Liver (tissue), 9 donors: ENCODE data around the gene KCNJ10. TPM values are rescaled to one million over a fixed set of nuclear protein-coding genes. Genes with fewer than 3 reads are reported as not detected.
"Not testable (repeated sequence)": the region's sequence is repeated elsewhere in the genome, so short reads cannot be mapped to it uniquely, and the experiment has no call there.

Experiments
- DNase-seq: peaks from one replicate; pipeline ENCODE4 v3.0.0-alpha.2; 2017; ENCODE audit warnings: low spot score
- H3K27ac ChIP-seq, 2 donors: one replicate each; pipeline ENCODE4 v1.7.0; 2013; ENCODE audit warnings: inconsistent platforms in 2 of 2, low read length in 2 of 2, control low read depth in 1 of 2, low read depth in 1 of 2, mild to moderate bottlenecking in 1 of 2
- H3K27me3 ChIP-seq, 4 donors: one replicate each; pipeline versions ENCODE4 v1.6.1 to v1.7.0; 2013; ENCODE audit warnings: low read length in 3 of 4, inconsistent platforms in 1 of 4, mild to moderate bottlenecking in 1 of 4, moderate library complexity in 1 of 4; ENCODE audit not compliant: control insufficient read depth in 4 of 4, insufficient read depth in 4 of 4
- H3K36me3 ChIP-seq, 4 donors: one replicate each; pipeline versions ENCODE4 v1.6.1 to v1.7.0; 2013; ENCODE audit warnings: low read length in 3 of 4, mild to moderate bottlenecking in 3 of 4, low read depth in 1 of 4, moderate library complexity in 1 of 4; ENCODE audit not compliant: control insufficient read depth in 4 of 4, insufficient read depth in 3 of 4
- H3K4me1 ChIP-seq, 4 donors: one replicate each; pipeline versions ENCODE4 v1.6.1 to v1.7.0; 2013; ENCODE audit warnings: low read length in 3 of 4, mild to moderate bottlenecking in 3 of 4, moderate library complexity in 1 of 4; ENCODE audit not compliant: control insufficient read depth in 4 of 4, insufficient read depth in 4 of 4
- H3K4me3 ChIP-seq, 3 donors: one replicate each; pipeline versions ENCODE4 v1.6.1 to v1.7.0; 2013; ENCODE audit warnings: low read length in 3 of 3, control low read depth in 1 of 3, low read depth in 1 of 3, mild to moderate bottlenecking in 1 of 3
- H3K9ac ChIP-seq, 2 donors: one replicate each; pipeline ENCODE4 v1.7.0; 2013; ENCODE audit warnings: low read length in 2 of 2, mild to moderate bottlenecking in 2 of 2, moderate library complexity in 2 of 2, control low read depth in 1 of 2, low read depth in 1 of 2
- H3K9me3 ChIP-seq, 4 donors: one replicate each; pipeline versions ENCODE4 v1.6.1 to v1.7.0; 2013; ENCODE audit warnings: low read length in 3 of 4; ENCODE audit not compliant: control insufficient read depth in 4 of 4
- ATF3 ChIP-seq: IDR thresholded peaks from 2 replicates; pipeline ENCODE4 v1.6.1; 2016; ENCODE audit warnings: antibody characterized with exemption
- CTCF ChIP-seq: fragments of 150-350 bp; IDR thresholded peaks from 2 replicates; pipeline ENCODE4 v1.5.1; 2017; ENCODE audit warnings: improper control_type of control experiment, low read depth, low read length; ENCODE audit not compliant: missing input control
- EGR1 ChIP-seq, 2 donors: IDR thresholded peaks; 2 replicates each; pipeline ENCODE4 v1.6.1; 2016 to 2018; ENCODE audit warnings: antibody characterized with exemption in 2 of 2, low read depth in 2 of 2
- FOXA1 ChIP-seq: IDR thresholded peaks from 2 replicates; pipeline ENCODE4 v1.6.1; 2016; ENCODE audit warnings: antibody characterized with exemption
- FOXA2 ChIP-seq: IDR thresholded peaks from 2 replicates; pipeline ENCODE4 v1.6.1; 2016; ENCODE audit warnings: antibody characterized with exemption
- GABPA ChIP-seq, 2 donors: IDR thresholded peaks in 1 of 2; conservative IDR thresholded peaks in 1 of 2; 2 replicates each; pipeline ENCODE4 v1.6.1; 2016; ENCODE audit warnings: antibody characterized with exemption in 2 of 2, mild to moderate bottlenecking in 1 of 2, moderate library complexity in 1 of 2
- HNF4A ChIP-seq, 2 donors: conservative IDR thresholded peaks; 2 replicates each; pipeline ENCODE4 v1.6.1; 2016; ENCODE audit warnings: antibody characterized with exemption in 2 of 2, mild to moderate bottlenecking in 2 of 2
- HNF4G ChIP-seq: IDR thresholded peaks from 2 replicates; pipeline ENCODE4 v1.6.1; 2016; ENCODE audit warnings: antibody characterized with exemption
- JUND ChIP-seq, 2 donors: IDR thresholded peaks; 2 replicates each; pipeline ENCODE4 v1.6.1; 2016; ENCODE audit warnings: antibody characterized with exemption in 2 of 2
- MAX ChIP-seq: IDR thresholded peaks from 2 replicates; pipeline ENCODE4 v1.6.1; 2016; ENCODE audit warnings: antibody characterized with exemption
- NR2F2 ChIP-seq: IDR thresholded peaks from 2 replicates; pipeline ENCODE4 v1.6.1; 2016; ENCODE audit warnings: antibody characterized with exemption
- RAD21 ChIP-seq, 2 donors: IDR thresholded peaks; 2 replicates each; pipeline ENCODE4 v1.6.1; 2016; ENCODE audit warnings: antibody characterized with exemption in 2 of 2, mild to moderate bottlenecking in 2 of 2
- REST ChIP-seq: IDR thresholded peaks from 2 replicates; pipeline ENCODE4 v1.6.1; 2016; ENCODE audit warnings: antibody characterized with exemption, mild to moderate bottlenecking
- RXRA ChIP-seq, 2 donors: IDR thresholded peaks; 2 replicates each; pipeline ENCODE4 v1.6.1; 2017 to 2018; ENCODE audit warnings: antibody characterized with exemption in 2 of 2, mild to moderate bottlenecking in 1 of 2
- SP1 ChIP-seq: IDR thresholded peaks from 2 replicates; pipeline ENCODE4 v1.6.1; 2018; ENCODE audit warnings: antibody characterized with exemption, mild to moderate bottlenecking
- TAF1 ChIP-seq: conservative IDR thresholded peaks from 2 replicates; pipeline ENCODE4 v1.6.1; 2016; ENCODE audit warnings: antibody characterized with exemption, mild to moderate bottlenecking
- YY1 ChIP-seq: IDR thresholded peaks from 2 replicates; pipeline ENCODE4 v1.6.1; 2016; ENCODE audit warnings: antibody characterized with exemption, mild to moderate bottlenecking
- ZBTB33 ChIP-seq: IDR thresholded peaks from 2 replicates; pipeline ENCODE4 v1.6.1; 2016; ENCODE audit warnings: antibody characterized with exemption
- WGBS: extraction: QIAGEN DNeasy Blood & Tissue Kit; methylation state at CpG from one replicate; pipeline ENCODE4 v1.1.7; 2013; 5-methylcytosine and 5-hydroxymethylcytosine counted together
- polyA plus RNA-seq, 2 donors: library from polyadenylated mRNA; stranded (reverse) in 1 of 2; unstranded in 1 of 2; fragments of 200-250 nt in 1 of 2; fragments of >200 nt in 1 of 2; fragmentation: Nextera tagmentation in 1 of 2; extraction: Ambion mirVana in 1 of 2; gene quantifications; one replicate each; pipeline versions ENCODE4 v1.2.1 to v1.2.3, GENCODE V29; 2013 to 2015
- total RNA-seq, 2 donors: library from RNA; depleted of rRNA; stranded (reverse); fragments of >200 nt; gene quantifications; one replicate each; pipeline ENCODE4 v1.2.3, GENCODE V29; 2014
- donor health status: healthy.
- donor health status: healthy.
- donor health status: healthy.
- donor health status: healthy.
- donor health status: healthy.

KCNJ10 gene
- total and polyA plus RNA-seq, 4 donors, result 0.48 to 1.6 (median 0.52) TPM

GRCh38 chr1:160113407-160113806, 43.4 kb upstream of the KCNJ10 start:
- H3K36me3 ChIP-seq, result no peaks in the 10 kb centered on the region
- no peak for DNase-seq
- no peak overlapping the region for H3K27ac ChIP-seq
- no peaks in the 10 kb centered on the region for H3K9me3 ChIP-seq
- peaks cover 0 to 2% (median 0%) of the 10 kb centered on the region in 4 donors for H3K27me3 ChIP-seq
- no peaks in the 10 kb centered on the region for H3K4me1 ChIP-seq
- 88% methylated on average over 8 of the region's 8 CpGs for WGBS
- H3K9ac ChIP-seq, result no peak overlapping the region
- no peak overlapping the region for H3K4me3 ChIP-seq
- TF ChIP-seq CTCF, result no peak
- TF ChIP-seq NR2F2, result no peak
- TF ChIP-seq GABPA (IDR thresholded peaks at IDR 0.05 in 1 of 2, conservative IDR thresholded peaks at IDR 0.05 in 1 of 2), result no peak
- TF ChIP-seq FOXA2, result no peak
- TF ChIP-seq HNF4G, result no peak
- no peak for TF ChIP-seq TAF1
- TF ChIP-seq FOXA1, result no peak
- TF ChIP-seq EGR1 (IDR thresholded peaks at IDR 0.05; ENCODE audit: low read depth in 2 of 2), result no peak
- TF ChIP-seq JUND (IDR thresholded peaks at IDR 0.05), result no peak
- TF ChIP-seq RXRA (IDR thresholded peaks at IDR 0.05), result no peak
- no peak for TF ChIP-seq HNF4A (conservative IDR thresholded peaks at IDR 0.05)
- TF ChIP-seq RAD21 (IDR thresholded peaks at IDR 0.05), result no peak
- TF ChIP-seq REST, result no peak
- TF ChIP-seq SP1, result no peak
- TF ChIP-seq MAX, result no peak
- TF ChIP-seq ATF3, result no peak
- no peak for TF ChIP-seq YY1
- TF ChIP-seq ZBTB33, result no peak

GRCh38 chr1:160112357-160112756, 42.4 kb upstream of the KCNJ10 start:
- 90% methylated on average over 12 of the region's 12 CpGs for WGBS
- Histone ChIP-seq H3K9me3 (no peaks in the 10 kb centered on the region), H3K36me3 (no peaks in the 10 kb centered on the region), H3K27ac (no peak overlapping the region), H3K27me3 (peaks cover 0 to 2% (median 0%) of the 10 kb centered on the region in 4 donors), H3K9ac (no peak overlapping the region), H3K4me1 (no peaks in the 10 kb centered on the region), H3K4me3 (no peak overlapping the region)
- TF ChIP-seq SP1 (no peak), RAD21 (IDR thresholded peaks at IDR 0.05) (no peak), MAX (no peak)
- DNase-seq, result no peak

- H3K36me3 ChIP-seq, result not testable (repeated sequence)
Measured at GRCh38 chr1:160111462-160111861, 41.5 kb upstream of the KCNJ10 start.

More at GRCh38 chr1:160111462-160111861, 41.5 kb upstream of the KCNJ10 start:
- DNase-seq, H3K4me3 ChIP-seq, H3K27me3 ChIP-seq, H3K4me1 ChIP-seq, H3K9ac ChIP-seq, H3K27ac ChIP-seq, H3K9me3 ChIP-seq: not testable (repeated sequence)
- WGBS, result 90% methylated on average over 10 of the region's 10 CpGs
